ENCODE measurements around the gene TJP1. TPM values are rescaled to one million over a fixed set of nuclear protein-coding genes. Genes with fewer than 3 reads are reported as not detected.
A peak's percentile ranks its signal among the peaks of the same experiment; 100 is the strongest.

TJP1 gene
- total RNA-seq, 4 donors from 2014 or later, result 69.6 to 142 (median 119) TPM

DNA sequence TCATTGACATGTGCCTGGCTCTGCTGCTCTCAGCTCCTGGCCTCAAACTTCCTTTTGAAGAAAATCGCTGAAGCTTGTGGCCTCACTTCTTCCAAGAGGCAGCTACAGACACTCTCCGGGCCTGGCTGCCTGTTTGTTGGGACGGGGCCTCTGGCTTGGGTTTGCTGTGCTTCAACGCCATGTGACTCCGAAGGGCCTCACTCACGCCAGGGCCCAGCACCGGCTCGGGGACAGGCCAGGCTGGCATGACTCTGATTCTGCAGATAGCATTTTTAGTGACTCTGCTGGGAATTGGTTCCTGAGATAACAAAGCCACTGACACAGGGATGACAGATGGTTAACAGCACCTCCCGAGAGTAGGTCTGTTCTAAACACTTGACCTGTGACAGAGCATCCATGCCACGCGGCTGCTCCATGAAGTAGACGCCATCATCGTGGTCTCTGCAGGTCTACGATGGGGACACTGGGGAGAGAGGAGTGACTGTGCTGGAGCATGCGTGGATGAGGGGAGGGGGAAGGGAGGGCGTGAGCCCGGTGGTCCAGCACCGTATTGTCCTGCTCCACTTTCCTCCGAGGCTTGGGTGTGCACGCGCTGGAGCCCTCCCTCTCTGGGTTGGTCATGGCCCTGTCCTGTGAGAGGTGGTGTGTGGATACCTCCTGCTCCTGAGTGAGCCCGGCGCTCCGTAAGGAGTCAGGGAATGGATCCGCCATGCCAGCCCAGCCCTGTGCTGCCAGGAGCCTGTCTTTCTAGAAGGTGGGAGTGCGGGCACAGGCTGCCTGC, 133.6 kb downstream of the TJP1 start:
- TF ChIP-seq, protein P1, sequence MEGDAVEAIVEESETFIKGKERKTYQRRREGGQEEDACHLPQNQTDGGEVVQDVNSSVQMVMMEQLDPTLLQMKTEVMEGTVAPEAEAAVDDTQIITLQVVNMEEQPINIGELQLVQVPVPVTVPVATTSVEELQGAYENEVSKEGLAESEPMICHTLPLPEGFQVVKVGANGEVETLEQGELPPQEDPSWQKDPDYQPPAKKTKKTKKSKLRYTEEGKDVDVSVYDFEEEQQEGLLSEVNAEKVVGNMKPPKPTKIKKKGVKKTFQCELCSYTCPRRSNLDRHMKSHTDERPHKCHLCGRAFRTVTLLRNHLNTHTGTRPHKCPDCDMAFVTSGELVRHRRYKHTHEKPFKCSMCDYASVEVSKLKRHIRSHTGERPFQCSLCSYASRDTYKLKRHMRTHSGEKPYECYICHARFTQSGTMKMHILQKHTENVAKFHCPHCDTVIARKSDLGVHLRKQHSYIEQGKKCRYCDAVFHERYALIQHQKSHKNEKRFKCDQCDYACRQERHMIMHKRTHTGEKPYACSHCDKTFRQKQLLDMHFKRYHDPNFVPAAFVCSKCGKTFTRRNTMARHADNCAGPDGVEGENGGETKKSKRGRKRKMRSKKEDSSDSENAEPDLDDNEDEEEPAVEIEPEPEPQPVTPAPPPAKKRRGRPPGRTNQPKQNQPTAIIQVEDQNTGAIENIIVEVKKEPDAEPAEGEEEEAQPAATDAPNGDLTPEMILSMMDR (IDR thresholded peaks at IDR 0.05), result no peak
- no peak for TF ChIP-seq POLR2A (IDR thresholded peaks at IDR 0.05)
- WGBS, 2 donors, result 86 to 89% methylated on average over 4 to 12 of the region's 26 CpGs
- no peaks in the 10 kb centered on the region for H3K36me3 ChIP-seq
- H3K4me1 ChIP-seq, result peaks cover 6 to 22% (median 7%) of the 10 kb centered on the region in 3 donors
- intact Hi-C loops (cut with DNase I), result no loop called here
- H3K4me3 ChIP-seq, result no peak overlapping the region
- no peak for DNase-seq
- H3K9me3 ChIP-seq, result no peaks in the 10 kb centered on the region
- H3K27me3 ChIP-seq, result peaks cover 0 to 7% (median 0%) of the 10 kb centered on the region in 4 donors
- H3K27ac ChIP-seq, result no peak overlapping the region

- H3K4me1 ChIP-seq, result peaks cover 6 to 22% (median 7%) of the 10 kb centered on the region in 3 donors
- H3K27me3 ChIP-seq, result peaks cover 0 to 7% (median 0%) of the 10 kb centered on the region in 4 donors
- no peak for TF ChIP-seq POLR2A (IDR thresholded peaks at IDR 0.05)
- TF ChIP-seq, protein P1 (IDR thresholded peaks at IDR 0.05), result peak in 1 of 6 experiments; percentile 12
- DNase-seq, result no peak
- WGBS, 2 donors, result 79 to 81% methylated on average over 7 to 11 of the region's 24 CpGs
- H3K4me3 ChIP-seq, result no peak overlapping the region
- no peaks in the 10 kb centered on the region for H3K36me3 ChIP-seq
- H3K27ac ChIP-seq, result no peak overlapping the region
- H3K9me3 ChIP-seq, result no peaks in the 10 kb centered on the region
- intact Hi-C loops (cut with DNase I), result no loop called here
These were observed 134.2 kb downstream of the TJP1 start for GRCh38 chr15:29687939-29688505.

DNA sequence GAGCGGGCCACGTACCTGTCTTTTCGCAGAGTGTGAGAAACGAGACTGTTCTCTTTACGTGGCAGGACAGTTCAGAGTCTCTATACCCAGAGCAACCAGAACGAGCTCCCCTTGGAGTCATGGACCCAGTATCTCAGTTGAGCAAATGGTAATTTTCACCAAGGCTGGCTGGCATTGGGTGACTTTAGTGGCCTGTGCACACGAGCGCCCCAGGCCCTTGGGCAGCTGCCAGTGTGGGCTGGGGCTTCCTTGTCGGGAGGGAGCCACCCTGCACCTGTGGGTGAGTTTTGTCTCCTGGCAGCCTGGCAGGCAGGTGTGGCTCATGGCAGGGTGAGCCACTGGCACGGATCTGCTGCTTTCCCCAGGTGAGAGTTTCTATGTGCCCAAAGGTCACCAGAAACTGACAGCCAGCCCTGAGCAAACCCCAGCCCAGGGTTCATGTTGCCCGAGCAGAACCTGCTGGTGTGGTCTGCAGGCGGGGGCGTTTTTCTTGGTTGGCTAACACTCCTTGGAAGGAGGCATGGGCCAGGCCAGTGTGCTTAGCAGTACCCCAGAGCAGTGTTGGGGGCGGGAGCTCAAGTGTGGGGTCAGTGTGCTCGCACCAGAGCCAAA, 135.0 kb downstream of the TJP1 start:
- H3K27ac ChIP-seq, result no peak overlapping the region

GRCh38 chr15:29686445-29687203, 135.6 kb downstream of the TJP1 start:
- intact Hi-C loops (cut with DNase I), result no loop called here
- Histone ChIP-seq H3K27ac (no peak overlapping the region), H3K27me3 (peaks cover 0 to 7% (median 0%) of the 10 kb centered on the region in 4 donors)

More for the DNA sequence above, 135.0 kb downstream of the TJP1 start:
- H3K27me3 ChIP-seq, result peaks cover 0 to 7% (median 0%) of the 10 kb centered on the region in 4 donors
- no peaks in the 10 kb centered on the region for H3K36me3 ChIP-seq
- no peak for TF ChIP-seq POLR2A (IDR thresholded peaks at IDR 0.05)
- TF ChIP-seq, protein P1 (IDR thresholded peaks at IDR 0.05), result no peak
- no peak overlapping the region for H3K4me3 ChIP-seq
- H3K9me3 ChIP-seq, result no peaks in the 10 kb centered on the region
- peaks cover 6 to 22% (median 7%) of the 10 kb centered on the region in 3 donors for H3K4me1 ChIP-seq
- no peak for DNase-seq
- whole genome bisulfite sequencing, 2 donors, result 39 to 73% methylated on average over 9 to 11 of the region's 15 CpGs
- intact Hi-C loops (cut with DNase I), result no loop called here

More at GRCh38 chr15:29686445-29687203, 135.6 kb downstream of the TJP1 start:
- no peaks in the 10 kb centered on the region for H3K36me3 ChIP-seq
- WGBS, 2 donors, result 59 to 79% methylated on average over 7 to 8 of the region's 8 CpGs
- TF ChIP-seq, protein P1 (IDR thresholded peaks at IDR 0.05), result no peak
- TF ChIP-seq POLR2A (IDR thresholded peaks at IDR 0.05), result no peak
- H3K9me3 ChIP-seq, result no peaks in the 10 kb centered on the region
- H3K4me1 ChIP-seq, result peaks cover 6 to 22% (median 7%) of the 10 kb centered on the region in 3 donors
- no peak overlapping the region for H3K4me3 ChIP-seq
- DNase-seq, result no peak
